PC-3 (cell line): ENCODE results near the gene EVL. TPM values are rescaled to one million over a fixed set of nuclear protein-coding genes. Genes with fewer than 3 reads are reported as not detected.
A peak's percentile ranks its signal among the peaks of the same experiment; 100 is the strongest.

Source experiments
- ATAC-seq: fragments of 200-7000 bp; cut with Tn5 transposase; 2 replicates; pipeline ENCODE4 v1.9.1; 2020; ENCODE audit warnings: mild to moderate bottlenecking, moderate library complexity
- BruUV-seq: library from RNA; stranded (reverse); fragments of 400-500 nt; replicated peaks from 2 replicates; lab custom pipeline; 2021; lab: Mats Ljungman, UMichigan
- CTCF ChIA-PET: fragments of 300-600 bp; sonication (Branson Sonifier 250); formaldehyde crosslinking; loops from one replicate; lab custom pipeline; 2022; ENCODE audit warnings: antibody characterized with exemption; lab: Charles Lee
- POLR2A ChIA-PET: fragments of 300-600 bp; sonication (Branson Sonifier 250); formaldehyde crosslinking; loops from one replicate; lab custom pipeline; 2022; ENCODE audit warnings: antibody characterized with exemption; ENCODE audit not compliant: unreplicated experiment; lab: Charles Lee
- DNase-seq: peaks from one replicate; pipeline ENCODE4 v3.0.0-alpha.2; 2015
- H2AFZ ChIP-seq: fragments of 300-600 bp; sonication (generic); 2 replicates; pipeline ENCODE4 v1.6.0; 2016; ENCODE audit warnings: antibody characterized with exemption, low read length
- H3F3A ChIP-seq: fragments of 300-600 bp; sonication (generic); one replicate; pipeline ENCODE4 v1.6.0; 2017; ENCODE audit warnings: antibody characterized with exemption, low read length, control low read depth, mild to moderate bottlenecking; ENCODE audit not compliant: unreplicated experiment
- H3K27ac ChIP-seq: fragments of 300-600 bp; sonication (generic); 2 replicates; pipeline ENCODE4 v1.5.1; 2016; ENCODE audit warnings: mild to moderate bottlenecking, low read length
- H3K27me3 ChIP-seq: fragments of 300-600 bp; sonication (generic); 2 replicates; pipeline ENCODE4 v1.6.1; 2016; ENCODE audit warnings: low read length, mixed read lengths
- H3K36me3 ChIP-seq: fragments of 300-600 bp; sonication (generic); 2 replicates; pipeline ENCODE4 v1.6.1; 2016; ENCODE audit warnings: low read depth, mixed run types, low read length, mixed read lengths
- H3K4me1 ChIP-seq: fragments of 300-600 bp; sonication (generic); 2 replicates; pipeline ENCODE4 v1.5.1; 2016; ENCODE audit warnings: low read length; ENCODE audit not compliant: insufficient read depth
- H3K4me2 ChIP-seq: fragments of 300-600 bp; sonication (generic); 2 replicates; pipeline ENCODE4 v1.6.0; 2016; ENCODE audit warnings: low read length
- H3K4me3 ChIP-seq: fragments of 300-600 bp; sonication (generic); 2 replicates; pipeline ENCODE4 v1.5.1; 2016; ENCODE audit warnings: mild to moderate bottlenecking, low read length, mixed read lengths
- H3K79me2 ChIP-seq: fragments of 300-600 bp; sonication (generic); 2 replicates; pipeline ENCODE4 v1.6.1; 2017; ENCODE audit warnings: low read length, mixed read lengths
- H3K9ac ChIP-seq: fragments of 300-600 bp; sonication (generic); 2 replicates; pipeline ENCODE4 v1.6.0; 2016; ENCODE audit warnings: mild to moderate bottlenecking, low read length
- H3K9me2 ChIP-seq: fragments of 300-600 bp; sonication (generic); replicated peaks from 2 replicates; pipeline ENCODE4 v1.6.1; 2016; ENCODE audit warnings: mixed run types, low read length, mixed read lengths
- H3K9me3 ChIP-seq: fragments of 300-600 bp; sonication (generic); 2 replicates; pipeline ENCODE4 v1.6.1; 2016; ENCODE audit warnings: low read length, mixed read lengths
- H4K20me1 ChIP-seq: fragments of 300-600 bp; sonication (generic); 2 replicates; pipeline ENCODE4 v1.6.1; 2016; ENCODE audit warnings: low read length, mixed read lengths
- CTCF ChIP-seq: fragments of 300-600 bp; sonication (generic); conservative IDR thresholded peaks from 2 replicates; pipeline ENCODE4 v1.5.1; 2017; ENCODE audit warnings: antibody characterized with exemption, low read depth, mild to moderate bottlenecking, low read length
- EZH2 ChIP-seq: fragments of 300-600 bp; sonication (generic); IDR thresholded peaks from one replicate; pipeline ENCODE4 v1.6.1; 2017; ENCODE audit warnings: antibody characterized with exemption, mild to moderate bottlenecking, low read length; ENCODE audit not compliant: unreplicated experiment
- EZH2phosphoT487 ChIP-seq: fragments of 300-600 bp; sonication (generic); IDR thresholded peaks from 2 replicates; pipeline ENCODE4 v1.6.1; 2018; ENCODE audit warnings: mild to moderate bottlenecking, antibody characterized with exemption, low read length, borderline replicate concordance
- intact Hi-C: fragments of 100-400 bp; cut with micrococcal nuclease; formaldehyde crosslinking; loops from 2 replicates; pipeline ENCODE4 v1.9.0; 2023
- total RNA-seq: library from RNA; depleted of rRNA; stranded (reverse); fragments of >200 nt; gene quantifications from 2 replicates; pipeline ENCODE4 v1.2.3, GENCODE V29; 2014

EVL gene
- total RNA-seq, 1 experiment from 2014 or later = 26.5 TPM

GRCh38 chr14:100104006-100104352 is 38.8 kb downstream of the EVL start:
- no peak for DNase-seq
- BruUV-seq = no TSS peak
- ChIA-PET CTCF (interaction anchor here (1.0 kb wide), 1 partner anchor 52 kb away, joined by 3 read pairs; no protein-coding TSS in a partner anchor), POLR2A (interaction anchor here (0.7 kb wide), 1 partner anchor 167 kb away, joined by 3 read pairs; no protein-coding TSS in a partner anchor)
- no peaks in the 10 kb centered on the region for H4K20me1 ChIP-seq
- H3K27me3 ChIP-seq = no peaks in the 10 kb centered on the region
- peaks cover 21% of the 10 kb centered on the region for H3K4me1 ChIP-seq
- H3K79me2 ChIP-seq = no peaks in the 10 kb centered on the region
- ATAC-seq = no peak
- peak overlapping the region; percentile 20; the same call in 1 of the 2 replicates for H3K4me2 ChIP-seq
- H3K36me3 ChIP-seq = no peaks in the 10 kb centered on the region
- H3K9ac ChIP-seq = no peak overlapping the region
- H3K9me2 ChIP-seq = no peaks in the 10 kb centered on the region
- no peaks in the 10 kb centered on the region for H3K9me3 ChIP-seq
- peak overlapping the region; percentile 42 for H3K27ac ChIP-seq
- H3K4me3 ChIP-seq = no peak overlapping the region
- no peak for TF ChIP-seq EZH2phosphoT487
- no peak for TF ChIP-seq EZH2
- no peak for TF ChIP-seq CTCF
- no peak overlapping the region for H2AFZ ChIP-seq
- no peaks in the 10 kb centered on the region for H3F3A ChIP-seq
- intact Hi-C loops = no loop called here

- TF ChIP-seq EZH2 (no peak), CTCF (no peak; the same call in 1 of the 2 replicates), EZH2phosphoT487 (no peak)
- Histone ChIP-seq H3K9me3 (no peaks in the 10 kb centered on the region), H3K4me1 (peaks cover 21% of the 10 kb centered on the region), H2AFZ (no peak overlapping the region), H3K4me3 (no peak overlapping the region), H3K27me3 (no peaks in the 10 kb centered on the region), H3K36me3 (no peaks in the 10 kb centered on the region), H4K20me1 (no peaks in the 10 kb centered on the region), H3K9ac (no peak overlapping the region), H3F3A (no peaks in the 10 kb centered on the region), H3K27ac (peak overlapping the region; percentile 42), H3K4me2 (peak overlapping the region; percentile 20; the same call in 1 of the 2 replicates), H3K79me2 (no peaks in the 10 kb centered on the region), H3K9me2 (no peaks in the 10 kb centered on the region)
- no TSS peak for BruUV-seq
- peak; percentile 77 for DNase-seq
- CTCF ChIA-PET = interaction anchor here (0.5 to 1.0 kb wide), 3 partner anchors 51 to 1733 kb away, joined by 3 to 8 read pairs (median 3); no protein-coding TSS in a partner anchor
- intact Hi-C loops = loop anchor here (5.0 kb wide), 1 partner anchor 72 kb away; no protein-coding TSS in a partner anchor
- POLR2A ChIA-PET = interaction anchor here (0.7 kb wide), 1 partner anchor 167 kb away, joined by 3 read pairs; no protein-coding TSS in a partner anchor
- ATAC-seq = peak; percentile 75
Observed at GRCh38 chr14:100104523-100105300, 39.5 kb downstream of the EVL start.
